SK-N-SH (cell line): ENCODE data around the gene SRGAP1. TPM values are rescaled to one million over a fixed set of nuclear protein-coding genes. Genes with fewer than 3 reads are reported as not detected.

ENCODE experiments used
- CTCF ChIA-PET: fragments of 300-600, 350-600 bp; formaldehyde crosslinking; extraction: SDS; loops from one replicate; lab custom pipeline; 2021; lab: Yijun Ruan, JAX
- POLR2A ChIA-PET: fragments of 350-600 bp; sonication (Branson Sonifier 250); formaldehyde crosslinking; extraction: SDS; loops from one replicate; lab custom pipeline; 2020; ENCODE audit warnings: antibody characterized with exemption, inconsistent platforms; lab: Yijun Ruan, JAX
- DNase-seq: peaks from one replicate; pipeline ENCODE4 v3.0.0; 2012
- H2AFZ ChIP-seq: fragments of 200-600 bp; sonication (generic); 2 replicates; pipeline ENCODE4 v1.8.1; 2016; ENCODE audit warnings: antibody characterized with exemption, mild to moderate bottlenecking, low read depth
- H3F3A ChIP-seq: fragments of 200-600 bp; sonication (generic); replicated peaks from 2 replicates; pipeline ENCODE3; 2016; ENCODE audit warnings: antibody characterized with exemption, mild to moderate bottlenecking; ENCODE audit not compliant: insufficient read depth
- H3K27ac ChIP-seq, 2 experiments: fragments of 200-500 bp in 1 of 2; fragments of 200-600 bp in 1 of 2; sonication (Bioruptor generic) in 1 of 2; sonication (generic), shearing (Covaris generic) in 1 of 2; 2 replicates each; pipeline versions ENCODE4 v1.5.1 to v1.6.1; 2014 to 2016; ENCODE audit warnings: low read depth in 2 of 2, inconsistent platforms in 1 of 2, low read length in 1 of 2, mild to moderate bottlenecking in 1 of 2, mixed read lengths in 1 of 2
- H3K27me3 ChIP-seq: fragments of 200-600 bp; sonication (generic), shearing (Covaris generic); 2 replicates; pipeline ENCODE4 v1.6.1; 2016; ENCODE audit warnings: mixed run types; ENCODE audit not compliant: insufficient read depth
- H3K36me3 ChIP-seq, 2 experiments: fragments of 200-500 bp in 1 of 2; fragments of 200-600 bp in 1 of 2; sonication (Bioruptor generic) in 1 of 2; sonication (generic) in 1 of 2; replicated peaks in 1 of 2; 2 replicates each; pipeline versions ENCODE3 to v1.5.1; 2014 to 2016; ENCODE audit warnings: low read length in 1 of 2, mild to moderate bottlenecking in 1 of 2; ENCODE audit not compliant: insufficient read depth in 2 of 2, control insufficient read depth in 1 of 2
- H3K4me1 ChIP-seq, 2 experiments: fragments of 200-500 bp in 1 of 2; fragments of 200-600 bp in 1 of 2; sonication (Bioruptor generic) in 1 of 2; sonication (generic), shearing (Covaris generic) in 1 of 2; 2 replicates each; pipeline versions ENCODE4 v1.5.1 to v1.6.1; 2014 to 2016; ENCODE audit warnings: low read depth in 1 of 2, low read length in 1 of 2, mixed run types in 1 of 2; ENCODE audit not compliant: insufficient read depth in 2 of 2, control insufficient read depth in 1 of 2
- H3K4me2 ChIP-seq: fragments of 200-600 bp; sonication (generic), shearing (Covaris generic); 2 replicates; pipeline ENCODE4 v1.6.1; 2017; ENCODE audit warnings: mixed run types
- H3K4me3 ChIP-seq, 2 experiments: fragments of 200-500 bp in 1 of 2; fragments of 200-600 bp in 1 of 2; sonication (Bioruptor generic) in 1 of 2; sonication (generic), shearing (Covaris generic) in 1 of 2; 2 replicates each; pipeline versions ENCODE4 v1.5.1 to v1.8.1; 2014 to 2016; ENCODE audit warnings: low read depth in 2 of 2, inconsistent platforms in 1 of 2, low read length in 1 of 2, mild to moderate bottlenecking in 1 of 2, mixed read lengths in 1 of 2, moderate library complexity in 1 of 2
- H3K79me2 ChIP-seq: fragments of 200-600 bp; sonication (generic); 2 replicates; pipeline ENCODE4 v1.8.1; 2017; ENCODE audit warnings: mild to moderate bottlenecking; ENCODE audit not compliant: insufficient read depth
- H3K9ac ChIP-seq: fragments of 200-600 bp; sonication (generic); 2 replicates; pipeline ENCODE4 v1.6.1; 2017; ENCODE audit warnings: mixed run types
- H3K9me2 ChIP-seq: fragments of 200-600 bp; sonication (generic); 2 replicates; pipeline ENCODE4 v1.6.1; 2017; ENCODE audit warnings: mixed run types
- H3K9me3 ChIP-seq: fragments of 200-600 bp; sonication (generic); 2 replicates; pipeline ENCODE4 v1.6.1; 2017; ENCODE audit warnings: mixed run types, mild to moderate bottlenecking, moderate library complexity
- H4K20me1 ChIP-seq: fragments of 200-600 bp; sonication (generic); 2 replicates; pipeline ENCODE4 v1.6.1; 2017; ENCODE audit warnings: mild to moderate bottlenecking, mixed run types; ENCODE audit not compliant: insufficient read depth
- CTCF ChIP-seq: fragments of 200-600 bp; sonication (generic); IDR thresholded peaks from 2 replicates; pipeline ENCODE4 v1.6.1; 2017; ENCODE audit warnings: antibody characterized with exemption, mild to moderate bottlenecking, moderate library complexity
- ELF1 ChIP-seq: IDR thresholded peaks from 2 replicates; pipeline ENCODE4 v1.4.0; 2012
- EP300 ChIP-seq, 2 experiments: IDR thresholded peaks; 2 replicates each; pipeline versions ENCODE4 v1.4.0 to v1.6.1; 2012; ENCODE audit warnings: borderline replicate concordance in 1 of 2, low read depth in 1 of 2, low read length in 1 of 2
- FOSL2 ChIP-seq: IDR thresholded peaks from 2 replicates; pipeline ENCODE4 v1.4.0; 2012; ENCODE audit warnings: low read depth, mild to moderate bottlenecking, moderate library complexity, borderline replicate concordance
- JUND ChIP-seq: IDR thresholded peaks from 2 replicates; pipeline ENCODE4 v1.4.0; 2012
- MEF2A ChIP-seq: IDR thresholded peaks from 2 replicates; pipeline ENCODE4 v1.4.0; 2012; ENCODE audit warnings: low read depth, borderline replicate concordance
- NFIC ChIP-seq: IDR thresholded peaks from 2 replicates; pipeline ENCODE4 v1.4.0; 2012; ENCODE audit warnings: borderline replicate concordance
- RAD21 ChIP-seq: IDR thresholded peaks from 2 replicates; pipeline ENCODE4 v1.6.1; 2012; ENCODE audit warnings: mild to moderate bottlenecking, low read length
- RCOR1 ChIP-seq: fragments of 150-350 bp; IDR thresholded peaks from 2 replicates; pipeline ENCODE4 v1.6.1; 2017; ENCODE audit warnings: antibody characterized with exemption, low read length
- RXRA ChIP-seq: IDR thresholded peaks from 2 replicates; pipeline ENCODE4 v1.4.0; 2012; ENCODE audit warnings: low read depth, mild to moderate bottlenecking, borderline replicate concordance
- TCF12 ChIP-seq: IDR thresholded peaks from 2 replicates; pipeline ENCODE4 v1.4.0; 2012
- TEAD4 ChIP-seq: IDR thresholded peaks from 2 replicates; pipeline ENCODE4 v1.4.0; 2012; ENCODE audit warnings: mild to moderate bottlenecking, borderline replicate concordance; ENCODE audit not compliant: insufficient read depth
- WGBS: methylation state at CpG from one replicate; pipeline ENCODE4 v1.1.6; 2017; ENCODE audit warnings: low lambda C conversion rate; 5-methylcytosine and 5-hydroxymethylcytosine counted together
- polyA plus RNA-seq, 3 experiments: library from polyadenylated mRNA; depleted of rRNA; stranded (reverse); fragments of >200 nt; gene quantifications; 2 replicates each; pipeline ENCODE4 v1.2.3, GENCODE V29; 2012
- TF ChIP-seq, protein P1 (sequence below): IDR thresholded peaks from 2 replicates; pipeline ENCODE4; 2012

Gene SRGAP1
- polyA plus RNA-seq, 1 of the 3 experiments (the other 2 are of a cell fraction) = 2.6 TPM

GRCh38 chr12:64177001-64177400 is 332.5 kb downstream of the SRGAP1 start (continued):
- TF ChIP-seq CTCF = no peak

GRCh38 chr12:64178122-64178521 is 333.6 kb downstream of the SRGAP1 start:
- POLR2A ChIA-PET = no interaction called here
- Histone ChIP-seq H2AFZ (no peak overlapping the region; the same call in 1 of the 2 replicates), H4K20me1 (no peaks in the 10 kb centered on the region), H3K4me1 (peaks cover 3 to 27% of the 10 kb centered on the region in 2 experiments), H3K9ac (no peak overlapping the region), H3K4me3 (peak overlapping the region in 1 of 2 experiments; percentile 16; a peak in 2 of 4 replicates), H3K27me3 (no peaks in the 10 kb centered on the region), H3K9me2 (no peaks in the 10 kb centered on the region), H3K4me2 (peak overlapping the region; percentile 61), H3K36me3 (no peaks in the 10 kb centered on the region), H3K27ac (peak overlapping the region in 1 of 2 experiments; percentile 75; a peak in 2 of 4 replicates), H3K79me2 (no peaks in the 10 kb centered on the region), H3F3A (peaks cover 48% of the 10 kb centered on the region), H3K9me3 (no peaks in the 10 kb centered on the region)
- 6% methylated on average over 1 of the region's 1 CpG for WGBS
- no peak for TF ChIP-seq RAD21
- TF ChIP-seq NFIC = peak; percentile 66; the same call in 1 of the 2 replicates
- TF ChIP-seq TCF12 = peak; percentile 92
- peak; percentile 34; the same call in 1 of the 2 replicates for TF ChIP-seq TEAD4
- TF ChIP-seq RCOR1 = no peak
- peak; percentile 60 for TF ChIP-seq JUND
- TF ChIP-seq ELF1 = no peak
- no peak for TF ChIP-seq CTCF
- peak; percentile 74 for TF ChIP-seq FOSL2
- TF ChIP-seq MEF2A = peak; percentile 61; the same call in 1 of the 2 replicates
- TF ChIP-seq, protein P1, sequence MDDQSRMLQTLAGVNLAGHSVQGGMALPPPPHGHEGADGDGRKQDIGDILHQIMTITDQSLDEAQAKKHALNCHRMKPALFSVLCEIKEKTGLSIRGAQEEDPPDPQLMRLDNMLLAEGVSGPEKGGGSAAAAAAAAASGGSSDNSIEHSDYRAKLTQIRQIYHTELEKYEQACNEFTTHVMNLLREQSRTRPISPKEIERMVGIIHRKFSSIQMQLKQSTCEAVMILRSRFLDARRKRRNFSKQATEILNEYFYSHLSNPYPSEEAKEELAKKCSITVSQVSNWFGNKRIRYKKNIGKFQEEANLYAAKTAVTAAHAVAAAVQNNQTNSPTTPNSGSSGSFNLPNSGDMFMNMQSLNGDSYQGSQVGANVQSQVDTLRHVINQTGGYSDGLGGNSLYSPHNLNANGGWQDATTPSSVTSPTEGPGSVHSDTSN = peak; percentile 55
- TF ChIP-seq RXRA = peak; percentile 33; the same call in 1 of the 2 replicates
- TF ChIP-seq EP300 (IDR thresholded peaks at IDR 0.05; ENCODE audit: borderline replicate concordance in 1 of 2, low read depth in 1 of 2, low read length in 1 of 2) = peak in 1 of 2 experiments; percentile 71; a peak in 2 of 4 replicates
- CTCF ChIA-PET = interaction anchor here (0.7 to 1.4 kb wide), 4 partner anchors 13 to 335 kb away, joined by 3 to 6 read pairs (median 4); partner anchors contain the start of gene SRGAP1
- no peak for DNase-seq
